Gastroesophageal sphincter (tissue), 4 donors: ENCODE measurements around the gene XRCC4. TPM values are rescaled to one million over a fixed set of nuclear protein-coding genes. Genes with fewer than 3 reads are reported as not detected.
"Not testable (repeated sequence)": the region's sequence is repeated elsewhere in the genome, so short reads cannot be mapped to it uniquely, and the experiment has no call there.

Experiments
- ATAC-seq: fragments of 150-250 bp; one replicate; pipeline ENCODE4 v1.9.1; 2016; ENCODE audit warnings: mild to moderate bottlenecking, moderate library complexity
- H3K27ac ChIP-seq, 4 donors: fragments of 200-600 bp; sonication (generic) in 3 of 4; 1 replicate in 3 of 4; 2 replicates in 1 of 4; pipeline ENCODE4 v1.5.1; 2016 to 2019
- H3K27me3 ChIP-seq: fragments of 200-600 bp; sonication (generic); one replicate; pipeline ENCODE4 v1.5.1; 2019
- H3K36me3 ChIP-seq, 2 donors: fragments of 200-600 bp; sonication (generic); one replicate each; pipeline ENCODE4 v1.5.1; 2019; ENCODE audit warnings: control low read depth in 1 of 2
- H3K4me1 ChIP-seq, 3 donors: fragments of 200-600 bp; sonication (generic); 1 replicate in 2 of 3; 2 replicates in 1 of 3; pipeline ENCODE4 v1.5.1; 2016 to 2019; ENCODE audit warnings: control low read depth in 2 of 3
- H3K4me3 ChIP-seq, 2 donors: fragments of 200-600 bp; sonication (generic); one replicate each; pipeline ENCODE4 v1.5.1; 2019; ENCODE audit warnings: mild to moderate bottlenecking in 1 of 2, moderate library complexity in 1 of 2
- H3K9me3 ChIP-seq, 3 donors: fragments of 200-600 bp; sonication (generic); one replicate each; pipeline ENCODE4 v1.5.1; 2017 to 2019; ENCODE audit warnings: control low read depth in 2 of 3
- CTCF ChIP-seq, 4 experiments: fragments of 200-600 bp in 2 of 4; fragments of 450-650 bp in 2 of 4; sonication (generic) in 1 of 4; IDR thresholded peaks; one replicate each; pipeline ENCODE4 v1.5.1; 2017 to 2019; ENCODE audit warnings: antibody characterized with exemption in 4 of 4, mild to moderate bottlenecking in 2 of 4, moderate library complexity in 2 of 4
- EP300 ChIP-seq: sonication (generic); formaldehyde crosslinking; IDR thresholded peaks from one replicate; pipeline ENCODE4 v1.6.1; 2017; ENCODE audit warnings: antibody characterized with exemption, mild to moderate bottlenecking
- POLR2A ChIP-seq, 2 donors: fragments of 450-650 bp; IDR thresholded peaks; one replicate each; pipeline ENCODE4 v1.6.1; 2017; ENCODE audit warnings: antibody characterized with exemption in 2 of 2, mild to moderate bottlenecking in 2 of 2, moderate library complexity in 1 of 2
- POLR2AphosphoS5 ChIP-seq: sonication (generic); formaldehyde crosslinking; IDR thresholded peaks from one replicate; pipeline ENCODE4 v1.6.1; 2017; ENCODE audit warnings: antibody characterized with exemption
- WGBS, 2 donors: methylation state at CpG; one replicate each; pipeline ENCODE4 v1.1.5; 2018; ENCODE audit warnings: low coverage in 1 of 2; 5-methylcytosine and 5-hydroxymethylcytosine counted together
- total RNA-seq, 4 donors: library from RNA; depleted of rRNA; stranded (reverse); fragments of >200 nt; gene quantifications; one replicate each; pipeline ENCODE4 v1.1.0, GENCODE V29; 2016

The XRCC4 gene
- total RNA-seq, 4 donors from 2014 or later, result 3.7 to 9.3 (median 5.4) TPM

- Histone ChIP-seq H3K9me3 (no peaks in the 10 kb centered on the region), H3K36me3 (no peaks in the 10 kb centered on the region), H3K27ac (no peak overlapping the region), H3K4me1 (peaks cover 0 to 18% (median 0%) of the 10 kb centered on the region in 3 donors), H3K4me3 (no peak overlapping the region), H3K27me3 (no peaks in the 10 kb centered on the region)
- no peak for TF ChIP-seq POLR2AphosphoS5
- TF ChIP-seq POLR2A (IDR thresholded peaks at IDR 0.05), result no peak
- no peak for TF ChIP-seq CTCF (IDR thresholded peaks at IDR 0.05)
- TF ChIP-seq EP300, result no peak
- ATAC-seq, result no peak
- 90 to 100% methylated on average over 1 to 4 of the region's 4 CpGs for WGBS, 2 donors
These were observed 70.2 kb downstream of the XRCC4 start for GRCh38 chr5:83147593-83147992.

GRCh38 chr5:83148370-83148769, 71.0 kb downstream of the XRCC4 start:
- Histone ChIP-seq H3K9me3 (no peaks in the 10 kb centered on the region), H3K4me1 (peaks cover 0 to 18% (median 0%) of the 10 kb centered on the region in 3 donors), H3K4me3 (no peak overlapping the region), H3K27me3 (no peaks in the 10 kb centered on the region), H3K27ac (no peak overlapping the region), H3K36me3 (no peaks in the 10 kb centered on the region)
- no peak for ATAC-seq
- TF ChIP-seq POLR2AphosphoS5, result no peak
- TF ChIP-seq CTCF (IDR thresholded peaks at IDR 0.05), result no peak
- TF ChIP-seq POLR2A (IDR thresholded peaks at IDR 0.05), result no peak
- no peak for TF ChIP-seq EP300
- WGBS, 2 donors, result 92 to 98% methylated on average over 3 of the region's 3 CpGs

GRCh38 chr5:83149671-83150070, 72.3 kb downstream of the XRCC4 start:
- Histone ChIP-seq H3K27me3 (no peaks in the 10 kb centered on the region), H3K36me3 (no peaks in the 10 kb centered on the region), H3K4me1 (peaks cover 0 to 18% (median 0%) of the 10 kb centered on the region in 3 donors), H3K27ac (no peak overlapping the region), H3K9me3 (no peaks in the 10 kb centered on the region), H3K4me3 (no peak overlapping the region)
- TF ChIP-seq CTCF (IDR thresholded peaks at IDR 0.05) (no peak), POLR2A (IDR thresholded peaks at IDR 0.05) (no peak)
- ATAC-seq, result no peak

- Histone ChIP-seq H3K36me3 (no peaks in the 10 kb centered on the region), H3K27me3 (no peaks in the 10 kb centered on the region), H3K27ac (no peak overlapping the region), H3K4me1 (peaks cover 0 to 1% (median 0%) of the 10 kb centered on the region in 3 donors), H3K9me3 (no peaks in the 10 kb centered on the region), H3K4me3 (no peak overlapping the region)
- 94 to 100% methylated on average over 1 of the region's 1 CpG for WGBS, 2 donors
- no peak for TF ChIP-seq EP300
- no peak for TF ChIP-seq POLR2A (IDR thresholded peaks at IDR 0.05)
- TF ChIP-seq CTCF (IDR thresholded peaks at IDR 0.05), result no peak
- no peak for TF ChIP-seq POLR2AphosphoS5
- ATAC-seq, result no peak
These were observed 74.5 kb downstream of the XRCC4 start for GRCh38 chr5:83151821-83152220.

- not testable (repeated sequence) for H3K4me1 ChIP-seq, H3K27me3 ChIP-seq, H3K4me3 ChIP-seq, H3K27ac ChIP-seq, H3K9me3 ChIP-seq, H3K36me3 ChIP-seq, ATAC-seq
- WGBS, 2 donors, result 74 to 82% methylated on average over 4 of the region's 4 CpGs
These were observed 75.6 kb downstream of the XRCC4 start for GRCh38 chr5:83152996-83153395.

- WGBS, 2 donors, result 53 to 77% methylated on average over 2 of the region's 2 CpGs
- no peak for TF ChIP-seq CTCF (IDR thresholded peaks at IDR 0.05)
- no peak for TF ChIP-seq EP300
- TF ChIP-seq POLR2A (IDR thresholded peaks at IDR 0.05), result no peak
- no peak for TF ChIP-seq POLR2AphosphoS5
- no peaks in the 10 kb centered on the region for H3K36me3 ChIP-seq
- H3K4me3 ChIP-seq, result no peak overlapping the region
- H3K27ac ChIP-seq, result no peak overlapping the region
- ATAC-seq, result no peak
- no peaks in the 10 kb centered on the region for H3K27me3 ChIP-seq
- H3K4me1 ChIP-seq, result no peaks in the 10 kb centered on the region
- H3K9me3 ChIP-seq, result no peaks in the 10 kb centered on the region
These were observed 78.7 kb downstream of the XRCC4 start for GRCh38 chr5:83156001-83156400.
